Trophoblast cell (in vitro differentiated cells and primary cell): ENCODE data around the gene TIMM10.

Experiments
- DNase-seq, 2 donors: peaks; one replicate each; pipeline ENCODE4 v3.0.0-alpha.2; 2016
- H2AFZ ChIP-seq: 2 replicates; pipeline ENCODE4 v1.6.1; 2013; ENCODE audit warnings: low read length, moderate library complexity, mild to moderate bottlenecking; ENCODE audit not compliant: insufficient read depth, poor library complexity
- H2AK5ac ChIP-seq: 2 replicates; pipeline ENCODE4 v1.6.1; 2013; ENCODE audit warnings: mild to moderate bottlenecking, low read length
- H2BK120ac ChIP-seq: 2 replicates; pipeline ENCODE4 v1.6.1; 2013; ENCODE audit warnings: low read length, mild to moderate bottlenecking, moderate library complexity; ENCODE audit not compliant: insufficient read depth, poor library complexity
- H2BK12ac ChIP-seq: 2 replicates; pipeline ENCODE4 v1.6.1; 2013; ENCODE audit warnings: mild to moderate bottlenecking, low read length, moderate library complexity
- H2BK5ac ChIP-seq: 2 replicates; pipeline ENCODE4 v1.6.1; 2013; ENCODE audit warnings: low read length, low read depth, moderate library complexity, mild to moderate bottlenecking; ENCODE audit not compliant: poor library complexity
- H3K14ac ChIP-seq: 2 replicates; pipeline ENCODE4 v1.6.1; 2013; ENCODE audit warnings: mild to moderate bottlenecking, low read length
- H3K18ac ChIP-seq: 2 replicates; pipeline ENCODE4 v1.6.1; 2013; ENCODE audit warnings: mild to moderate bottlenecking, low read length
- H3K23ac ChIP-seq: 2 replicates; pipeline ENCODE4 v1.6.1; 2013; ENCODE audit warnings: low read length
- H3K27ac ChIP-seq: 2 replicates; pipeline ENCODE4 v1.5.1; 2013; ENCODE audit warnings: low read depth, mild to moderate bottlenecking, inconsistent platforms, low read length, moderate library complexity
- H3K27me3 ChIP-seq: 2 replicates; pipeline ENCODE4 v1.6.1; 2013; ENCODE audit warnings: inconsistent platforms, mild to moderate bottlenecking, low read length, moderate library complexity; ENCODE audit not compliant: insufficient read depth
- H3K36me3 ChIP-seq, 2 experiments: 1 replicate in 1 of 2; 2 replicates in 1 of 2; pipeline ENCODE4 v1.6.1; 2013; ENCODE audit warnings: low read length in 2 of 2, mild to moderate bottlenecking in 2 of 2, moderate library complexity in 1 of 2; ENCODE audit not compliant: insufficient read depth in 2 of 2, control insufficient read depth in 1 of 2
- H3K4ac ChIP-seq: 2 replicates; pipeline ENCODE4 v1.6.1; 2013; ENCODE audit warnings: low read depth, mild to moderate bottlenecking, low read length, moderate library complexity
- H3K4me1 ChIP-seq, 2 experiments: 1 replicate in 1 of 2; 2 replicates in 1 of 2; pipeline ENCODE4 v1.6.1; 2013; ENCODE audit warnings: low read length in 2 of 2, mild to moderate bottlenecking in 2 of 2, moderate library complexity in 1 of 2; ENCODE audit not compliant: insufficient read depth in 2 of 2, control insufficient read depth in 1 of 2
- H3K4me2 ChIP-seq: 2 replicates; pipeline ENCODE4 v1.6.1; 2013; ENCODE audit warnings: inconsistent platforms, mild to moderate bottlenecking, low read length, moderate library complexity
- H3K4me3 ChIP-seq: 2 replicates; pipeline ENCODE4 v1.5.1; 2013; ENCODE audit warnings: mild to moderate bottlenecking, low read depth, low read length, inconsistent platforms
- H3K79me1 ChIP-seq: one replicate; pipeline ENCODE4 v1.6.1; 2013; ENCODE audit warnings: low read length
- H3K79me2 ChIP-seq: 2 replicates; pipeline ENCODE4 v1.6.1; 2013; ENCODE audit warnings: low read length, mild to moderate bottlenecking; ENCODE audit not compliant: control insufficient read depth, insufficient read depth, poor library complexity
- H3K9ac ChIP-seq: 2 replicates; pipeline ENCODE4 v1.6.1; 2013; ENCODE audit warnings: mild to moderate bottlenecking, low read length
- H3K9me3 ChIP-seq: 2 replicates; pipeline ENCODE4 v1.6.1; 2013; ENCODE audit warnings: low read depth, mild to moderate bottlenecking, control low read depth, inconsistent platforms, low read length; ENCODE audit not compliant: insufficient read depth
- H4K12ac ChIP-seq: 2 replicates; pipeline ENCODE4 v1.6.1; 2013; ENCODE audit warnings: low read depth, mild to moderate bottlenecking, low read length, moderate library complexity
- H4K8ac ChIP-seq: 2 replicates; pipeline ENCODE4 v1.6.1; 2013; ENCODE audit warnings: low read depth, mild to moderate bottlenecking, low read length, moderate library complexity
- H4K91ac ChIP-seq: one replicate; pipeline ENCODE4 v1.6.1; 2013; ENCODE audit warnings: low read depth, mild to moderate bottlenecking, low read length, moderate library complexity
- WGBS: extraction: QIAGEN DNeasy Blood & Tissue Kit; methylation state at CpG from one replicate; pipeline ENCODE4 v1.1.7; 2013; ENCODE audit warnings: missing lambda C conversion rate; ENCODE audit not compliant: insufficient read length, insufficient coverage; ENCODE audit errors: extremely low coverage; 5-methylcytosine and 5-hydroxymethylcytosine counted together

TIMM10 gene

GRCh38 chr11:57511741-57512430, 18.7 kb downstream of the TIMM10 start:
- H3K4me3 ChIP-seq, result no peak overlapping the region
- no peak overlapping the region for H3K14ac ChIP-seq
- H3K9ac ChIP-seq, result no peak overlapping the region
- H3K4ac ChIP-seq, result no peak overlapping the region
- H3K23ac ChIP-seq, result no peak overlapping the region
- no peaks in the 10 kb centered on the region for H3K9me3 ChIP-seq
- H2AK5ac ChIP-seq, result no peak overlapping the region
- peaks cover 8% of the 10 kb centered on the region in 2 experiments for H3K4me1 ChIP-seq
- no peak for DNase-seq
- H4K8ac ChIP-seq, result no peak overlapping the region
- H2BK120ac ChIP-seq, result no peak overlapping the region
- no peaks in the 10 kb centered on the region for H3K79me2 ChIP-seq
- no CpG with 5 or more reads among the region's 6 CpGs for WGBS
- H3K27ac ChIP-seq, result no peak overlapping the region
- no peaks in the 10 kb centered on the region for H3K79me1 ChIP-seq
- no peak overlapping the region for H4K91ac ChIP-seq
- no peak overlapping the region for H2BK12ac ChIP-seq
- H3K18ac ChIP-seq, result no peak overlapping the region
- no peaks in the 10 kb centered on the region for H3K36me3 ChIP-seq
- no peak overlapping the region for H2AFZ ChIP-seq
- peaks cover 35% of the 10 kb centered on the region for H3K27me3 ChIP-seq
- H4K12ac ChIP-seq, result no peak overlapping the region
- no peak overlapping the region for H3K4me2 ChIP-seq
- no peak overlapping the region for H2BK5ac ChIP-seq

DNA sequence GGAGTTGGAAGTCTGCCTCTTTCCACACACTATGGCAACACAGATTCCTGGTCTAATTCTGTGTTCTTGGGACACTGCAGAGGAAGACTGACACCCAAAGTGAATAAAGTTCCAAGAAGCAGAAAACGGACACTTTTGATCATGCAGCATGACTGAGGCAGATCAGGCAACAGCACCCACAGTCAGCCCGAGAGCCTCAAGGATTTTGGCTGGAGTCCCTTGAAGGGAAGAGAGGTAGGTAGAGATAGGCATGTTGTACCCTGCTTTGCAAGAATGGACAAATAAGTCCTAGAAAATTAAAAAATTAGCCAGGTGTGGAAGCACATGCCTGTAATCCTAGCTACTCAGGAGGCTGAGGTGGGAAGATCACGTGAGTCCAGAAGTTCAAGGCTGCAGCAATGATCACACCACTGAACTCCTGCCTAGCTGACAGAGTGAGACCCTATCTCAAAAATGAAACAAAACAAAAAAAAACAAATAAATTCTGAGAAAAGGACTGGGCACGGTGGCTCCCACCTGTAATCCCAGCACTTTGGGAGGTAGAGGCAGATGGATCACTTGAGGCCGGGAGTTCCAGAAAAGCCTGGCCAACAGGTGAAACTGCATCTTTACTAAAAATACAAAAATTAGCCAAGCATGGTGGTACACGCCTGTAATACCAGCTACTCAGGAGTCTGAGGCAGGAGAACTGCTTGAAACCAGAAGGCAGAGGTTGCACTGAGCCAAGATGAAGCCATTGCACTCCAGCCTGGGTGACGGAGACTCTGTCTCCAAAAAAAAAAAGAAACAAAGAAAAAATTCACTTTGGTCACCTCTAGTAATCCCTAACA, 22.0 kb downstream of the TIMM10 start:
- Histone ChIP-seq H4K8ac (no peak overlapping the region), H2BK12ac (no peak overlapping the region), H3K9me3 (no peaks in the 10 kb centered on the region), H3K4me1 (no peaks in the 10 kb centered on the region), H2AFZ (no peak overlapping the region), H3K14ac (no peak overlapping the region), H3K27ac (no peak overlapping the region), H3K23ac (no peak overlapping the region), H4K91ac (no peak overlapping the region), H3K79me1 (no peaks in the 10 kb centered on the region), H3K4me3 (no peak overlapping the region), H3K27me3 (peaks cover 8% of the 10 kb centered on the region), H3K4me2 (no peak overlapping the region), H3K9ac (no peak overlapping the region), H4K12ac (no peak overlapping the region), H3K36me3 (no peaks in the 10 kb centered on the region), H2BK5ac (no peak overlapping the region), H3K18ac (no peak overlapping the region), H2AK5ac (no peak overlapping the region), H2BK120ac (no peak overlapping the region), H3K4ac (no peak overlapping the region), H3K79me2 (no peaks in the 10 kb centered on the region)
- DNase-seq, result no peak
- no CpG with 5 or more reads among the region's 7 CpGs for WGBS

DNA sequence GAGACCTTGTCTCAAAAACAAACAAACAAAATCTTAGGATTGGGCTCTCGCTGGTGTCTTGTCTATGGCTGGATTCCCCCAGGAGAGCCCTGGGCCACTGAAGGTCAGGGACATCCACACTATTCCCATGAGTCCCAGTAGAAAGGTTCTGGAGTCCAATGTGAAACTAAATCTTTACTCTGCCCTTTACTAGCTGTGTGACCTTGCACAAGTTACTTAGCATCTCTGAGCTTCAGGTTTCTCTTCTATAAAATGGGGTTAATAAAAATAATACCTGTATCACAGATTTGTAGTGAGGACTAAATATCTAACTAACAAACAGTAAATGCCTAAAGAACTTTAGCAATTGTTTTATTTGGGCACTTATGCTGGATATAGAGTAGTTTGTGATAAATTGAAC, 24.0 kb downstream of the TIMM10 start:
- H4K8ac ChIP-seq, result no peak overlapping the region
- H3K4me2 ChIP-seq, result no peak overlapping the region
- no peak overlapping the region for H3K4ac ChIP-seq
- H3K79me1 ChIP-seq, result no peaks in the 10 kb centered on the region
- no peak overlapping the region for H3K18ac ChIP-seq
- H3K27ac ChIP-seq, result no peak overlapping the region
- DNase-seq, result no peak
- H3K14ac ChIP-seq, result no peak overlapping the region
- no peaks in the 10 kb centered on the region for H3K27me3 ChIP-seq
- no peak overlapping the region for H2AK5ac ChIP-seq
- no peaks in the 10 kb centered on the region for H3K9me3 ChIP-seq
- H3K23ac ChIP-seq, result no peak overlapping the region
- no peak overlapping the region for H2AFZ ChIP-seq
- no peak overlapping the region for H4K91ac ChIP-seq
- no peak overlapping the region for H3K4me3 ChIP-seq
- H4K12ac ChIP-seq, result no peak overlapping the region
- WGBS, result no CpG with 5 or more reads among the region's 1 CpG
- no peak overlapping the region for H2BK5ac ChIP-seq
- no peak overlapping the region for H2BK120ac ChIP-seq
- no peak overlapping the region for H2BK12ac ChIP-seq
- no peak overlapping the region for H3K9ac ChIP-seq
- H3K79me2 ChIP-seq, result no peaks in the 10 kb centered on the region
- no peaks in the 10 kb centered on the region for H3K36me3 ChIP-seq
- H3K4me1 ChIP-seq, result no peaks in the 10 kb centered on the region

GRCh38 chr11:57504511-57504910, 26.0 kb downstream of the TIMM10 start:
- Histone ChIP-seq H3K27me3 (no peaks in the 10 kb centered on the region), H4K12ac (no peak overlapping the region), H3K4ac (no peak overlapping the region), H4K8ac (no peak overlapping the region), H3K9me3 (no peaks in the 10 kb centered on the region), H2AK5ac (no peak overlapping the region), H3K79me2 (no peaks in the 10 kb centered on the region), H3K4me3 (no peak overlapping the region), H3K27ac (no peak overlapping the region), H2BK5ac (no peak overlapping the region), H3K4me1 (peaks cover under 1 to 3% of the 10 kb centered on the region in 2 experiments), H3K14ac (no peak overlapping the region), H3K36me3 (no peaks in the 10 kb centered on the region), H4K91ac (no peak overlapping the region), H2BK12ac (no peak overlapping the region), H3K9ac (no peak overlapping the region), H2BK120ac (no peak overlapping the region), H3K23ac (no peak overlapping the region), H3K79me1 (no peaks in the 10 kb centered on the region), H2AFZ (no peak overlapping the region), H3K18ac (no peak overlapping the region), H3K4me2 (no peak overlapping the region)
- DNase-seq, result no peak
- WGBS, result no CpG with 5 or more reads among the region's 4 CpGs
